ENCODE measurements around the gene CCNK.

The CCNK gene

DNA sequence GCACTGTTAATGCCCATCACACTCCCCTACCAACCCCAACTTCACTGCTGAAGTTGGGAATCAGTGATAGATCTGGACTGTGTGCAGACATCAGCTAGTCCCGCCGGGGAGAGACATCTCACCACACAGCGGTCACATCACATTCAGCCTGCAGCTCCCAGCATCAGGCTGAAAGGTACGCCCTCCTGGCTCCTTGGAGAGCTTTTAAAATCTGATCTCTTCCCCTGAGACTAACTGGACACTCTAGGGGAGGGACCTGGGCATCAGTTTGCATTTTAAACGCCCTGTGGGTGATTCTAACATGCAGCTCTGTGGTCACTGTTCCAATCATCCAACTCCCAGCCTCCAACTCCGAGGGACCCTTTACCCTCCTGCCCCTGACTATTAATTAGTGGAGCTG, 64.4 kb downstream of the CCNK start:
- TF ChIP-seq, protein P1, sequence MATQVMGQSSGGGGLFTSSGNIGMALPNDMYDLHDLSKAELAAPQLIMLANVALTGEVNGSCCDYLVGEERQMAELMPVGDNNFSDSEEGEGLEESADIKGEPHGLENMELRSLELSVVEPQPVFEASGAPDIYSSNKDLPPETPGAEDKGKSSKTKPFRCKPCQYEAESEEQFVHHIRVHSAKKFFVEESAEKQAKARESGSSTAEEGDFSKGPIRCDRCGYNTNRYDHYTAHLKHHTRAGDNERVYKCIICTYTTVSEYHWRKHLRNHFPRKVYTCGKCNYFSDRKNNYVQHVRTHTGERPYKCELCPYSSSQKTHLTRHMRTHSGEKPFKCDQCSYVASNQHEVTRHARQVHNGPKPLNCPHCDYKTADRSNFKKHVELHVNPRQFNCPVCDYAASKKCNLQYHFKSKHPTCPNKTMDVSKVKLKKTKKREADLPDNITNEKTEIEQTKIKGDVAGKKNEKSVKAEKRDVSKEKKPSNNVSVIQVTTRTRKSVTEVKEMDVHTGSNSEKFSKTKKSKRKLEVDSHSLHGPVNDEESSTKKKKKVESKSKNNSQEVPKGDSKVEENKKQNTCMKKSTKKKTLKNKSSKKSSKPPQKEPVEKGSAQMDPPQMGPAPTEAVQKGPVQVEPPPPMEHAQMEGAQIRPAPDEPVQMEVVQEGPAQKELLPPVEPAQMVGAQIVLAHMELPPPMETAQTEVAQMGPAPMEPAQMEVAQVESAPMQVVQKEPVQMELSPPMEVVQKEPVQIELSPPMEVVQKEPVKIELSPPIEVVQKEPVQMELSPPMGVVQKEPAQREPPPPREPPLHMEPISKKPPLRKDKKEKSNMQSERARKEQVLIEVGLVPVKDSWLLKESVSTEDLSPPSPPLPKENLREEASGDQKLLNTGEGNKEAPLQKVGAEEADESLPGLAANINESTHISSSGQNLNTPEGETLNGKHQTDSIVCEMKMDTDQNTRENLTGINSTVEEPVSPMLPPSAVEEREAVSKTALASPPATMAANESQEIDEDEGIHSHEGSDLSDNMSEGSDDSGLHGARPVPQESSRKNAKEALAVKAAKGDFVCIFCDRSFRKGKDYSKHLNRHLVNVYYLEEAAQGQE (IDR thresholded peaks at IDR 0.05; ENCODE audit: insufficient read depth in 1 of 2, low read depth in 2 of 2, low read length in 2 of 2), result no peak
- TF ChIP-seq FOXP2 (optimal IDR thresholded peaks at IDR 0.05; ENCODE audit: borderline replicate concordance, extremely low read depth, extremely low read length, insufficient read depth), result no peak
- TF ChIP-seq POLR2AphosphoS5 (IDR thresholded peaks at IDR 0.05; ENCODE audit: low read depth, low read length), result no peak
- TF ChIP-seq SIN3A (IDR thresholded peaks at IDR 0.05; ENCODE audit: borderline replicate concordance, insufficient read depth, low read length), result no peak
- TF ChIP-seq TAF1 (IDR thresholded peaks at IDR 0.05; ENCODE audit: borderline replicate concordance, insufficient read depth, low read length), result no peak

DNA sequence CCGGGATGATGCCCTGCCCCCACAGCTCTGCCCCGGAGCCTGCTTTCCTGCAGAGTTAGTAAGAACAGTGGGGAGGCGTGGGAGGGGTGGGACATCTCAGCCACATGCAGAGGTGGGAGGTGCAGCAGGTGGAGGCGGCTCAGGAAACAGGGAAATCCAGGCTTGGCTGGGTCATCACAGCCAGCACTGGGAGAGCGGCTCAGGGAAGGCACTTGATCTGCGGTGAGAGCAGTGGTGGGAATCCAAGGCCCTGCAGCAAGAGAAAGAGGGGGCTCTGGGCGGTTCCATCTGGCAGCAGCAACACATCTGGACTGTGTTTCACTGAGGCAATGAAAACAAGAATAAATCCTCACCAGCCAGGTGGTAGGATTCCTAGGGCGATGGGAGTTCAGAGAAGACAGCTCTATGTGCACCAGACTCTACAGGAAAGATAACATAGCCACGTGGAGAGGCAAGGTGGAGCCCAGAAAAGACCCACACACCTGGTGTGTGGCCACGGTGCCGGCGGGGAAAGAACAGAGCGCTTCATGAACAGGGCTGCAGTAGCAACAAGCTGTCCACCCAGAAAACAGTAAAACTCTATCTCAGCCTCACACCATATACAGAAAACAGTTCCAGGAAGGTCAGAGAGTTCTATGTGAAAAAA, 65.1 kb downstream of the CCNK start:
- TF ChIP-seq FOXP2 (optimal IDR thresholded peaks at IDR 0.05; ENCODE audit: borderline replicate concordance, extremely low read depth, extremely low read length, insufficient read depth), result no peak
- no peak for TF ChIP-seq SIN3A (IDR thresholded peaks at IDR 0.05; ENCODE audit: borderline replicate concordance, insufficient read depth, low read length)
- TF ChIP-seq, protein P1 (IDR thresholded peaks at IDR 0.05; ENCODE audit: insufficient read depth in 1 of 2, low read depth in 2 of 2, low read length in 2 of 2), result no peak
- TF ChIP-seq POLR2AphosphoS5 (IDR thresholded peaks at IDR 0.05; ENCODE audit: low read depth, low read length), result no peak
- TF ChIP-seq TAF1 (IDR thresholded peaks at IDR 0.05; ENCODE audit: borderline replicate concordance, insufficient read depth, low read length), result no peak

DNA sequence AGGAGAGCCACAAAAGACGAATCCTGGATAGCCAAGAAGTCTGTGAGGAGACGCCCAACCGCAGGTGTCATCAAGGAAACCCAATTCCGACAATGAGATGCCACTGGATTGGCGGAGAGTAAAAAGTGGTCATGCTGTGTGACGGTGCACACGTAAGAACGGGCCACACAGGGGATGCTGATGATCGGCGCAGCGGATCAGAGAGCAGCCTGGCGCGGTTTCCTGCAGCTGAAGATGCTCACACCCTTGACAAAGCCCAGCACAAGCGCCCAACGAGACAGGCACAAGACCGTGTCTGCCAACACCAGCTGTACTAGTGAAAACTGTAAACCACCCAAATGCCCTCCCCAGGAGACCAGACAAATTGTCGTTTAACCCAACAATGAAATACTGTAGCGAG, 67.0 kb downstream of the CCNK start:
- no peak for TF ChIP-seq POLR2AphosphoS5 (IDR thresholded peaks at IDR 0.05; ENCODE audit: low read depth, low read length)
- TF ChIP-seq FOXP2 (optimal IDR thresholded peaks at IDR 0.05; ENCODE audit: borderline replicate concordance, extremely low read depth, extremely low read length, insufficient read depth), result no peak
- no peak for TF ChIP-seq SIN3A (IDR thresholded peaks at IDR 0.05; ENCODE audit: borderline replicate concordance, insufficient read depth, low read length)

DNA sequence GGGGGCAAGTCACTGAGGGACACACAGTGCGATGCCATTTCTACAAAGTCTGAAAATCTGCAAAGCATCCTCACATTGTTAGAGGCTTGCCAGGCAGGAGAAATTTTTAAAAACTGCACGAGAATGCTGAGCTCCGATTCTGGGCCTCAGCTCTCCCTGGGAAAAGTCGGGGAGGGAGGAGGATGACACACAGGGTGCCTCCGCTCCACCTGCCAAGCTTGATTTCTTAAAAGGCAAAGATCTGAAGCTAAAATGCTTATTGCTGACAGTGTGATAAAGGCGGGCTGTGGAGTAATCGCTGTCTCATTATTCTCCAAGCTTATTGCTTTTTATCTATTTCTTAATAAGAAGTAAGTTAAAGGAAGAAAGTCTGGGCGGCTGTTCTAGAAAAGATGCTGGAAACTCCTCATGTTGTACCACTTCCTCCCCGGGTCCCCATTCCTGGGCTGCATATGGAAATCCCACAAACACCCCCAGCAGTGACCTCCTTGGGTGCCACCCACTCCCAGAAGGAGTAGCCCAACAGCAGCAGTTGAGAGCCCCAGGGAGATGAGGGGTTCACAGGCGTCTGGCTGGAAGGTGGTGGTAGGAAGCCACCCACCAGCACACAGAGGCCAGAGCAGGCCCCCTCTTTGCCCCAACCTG, 67.8 kb downstream of the CCNK start:
- TF ChIP-seq FOXP2 (optimal IDR thresholded peaks at IDR 0.05; ENCODE audit: borderline replicate concordance, extremely low read depth, extremely low read length, insufficient read depth) (no peak), SIN3A (IDR thresholded peaks at IDR 0.05; ENCODE audit: borderline replicate concordance, insufficient read depth, low read length) (no peak), TAF1 (IDR thresholded peaks at IDR 0.05; ENCODE audit: borderline replicate concordance, insufficient read depth, low read length) (no peak), POLR2AphosphoS5 (IDR thresholded peaks at IDR 0.05; ENCODE audit: low read depth, low read length) (no peak)

DNA sequence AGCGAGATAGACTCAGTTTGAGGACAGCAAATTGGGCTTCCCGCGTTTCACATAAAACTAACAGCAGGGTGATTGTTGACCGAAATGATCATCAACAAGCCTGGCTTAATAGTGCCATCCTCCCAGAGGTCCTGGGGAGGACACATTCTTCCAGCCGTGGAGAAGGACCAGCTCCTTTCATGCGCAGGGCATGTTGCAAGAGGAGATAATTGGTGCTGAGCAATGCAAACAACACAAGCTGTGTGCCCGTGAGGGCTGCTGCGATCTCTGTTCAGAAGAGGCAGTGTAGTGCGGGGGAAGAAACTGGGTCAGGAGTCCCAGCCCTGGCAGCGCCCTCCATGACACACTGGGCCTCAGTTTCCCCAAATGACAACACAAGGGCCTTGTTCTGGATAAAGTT, 68.5 kb downstream of the CCNK start:
- TF ChIP-seq FOXP2 (optimal IDR thresholded peaks at IDR 0.05; ENCODE audit: borderline replicate concordance, extremely low read depth, extremely low read length, insufficient read depth) (no peak), POLR2AphosphoS5 (IDR thresholded peaks at IDR 0.05; ENCODE audit: low read depth, low read length) (no peak), TAF1 (IDR thresholded peaks at IDR 0.05; ENCODE audit: borderline replicate concordance, insufficient read depth, low read length) (no peak), SIN3A (IDR thresholded peaks at IDR 0.05; ENCODE audit: borderline replicate concordance, insufficient read depth, low read length) (no peak)
- TF ChIP-seq, protein P1 (IDR thresholded peaks at IDR 0.05; ENCODE audit: insufficient read depth in 1 of 2, low read depth in 2 of 2, low read length in 2 of 2), result no peak

Measured in PFSK-1 (cell line).